Liver (tissue), 9 donors: Measurements from ENCODE around the gene RER1. TPM values are rescaled to one million over a fixed set of nuclear protein-coding genes. Genes with fewer than 3 reads are reported as not detected.

Source experiments
- DNase-seq: peaks from one replicate; pipeline ENCODE4 v3.0.0-alpha.2; 2017; ENCODE audit warnings: low spot score
- H3K27ac ChIP-seq, 2 donors: one replicate each; pipeline ENCODE4 v1.7.0; 2013; ENCODE audit warnings: inconsistent platforms in 2 of 2, low read length in 2 of 2, control low read depth in 1 of 2, low read depth in 1 of 2, mild to moderate bottlenecking in 1 of 2
- H3K27me3 ChIP-seq, 4 donors: one replicate each; pipeline versions ENCODE4 v1.6.1 to v1.7.0; 2013; ENCODE audit warnings: low read length in 3 of 4, inconsistent platforms in 1 of 4, mild to moderate bottlenecking in 1 of 4, moderate library complexity in 1 of 4; ENCODE audit not compliant: control insufficient read depth in 4 of 4, insufficient read depth in 4 of 4
- H3K36me3 ChIP-seq, 4 donors: one replicate each; pipeline versions ENCODE4 v1.6.1 to v1.7.0; 2013; ENCODE audit warnings: low read length in 3 of 4, mild to moderate bottlenecking in 3 of 4, low read depth in 1 of 4, moderate library complexity in 1 of 4; ENCODE audit not compliant: control insufficient read depth in 4 of 4, insufficient read depth in 3 of 4
- H3K4me1 ChIP-seq, 4 donors: one replicate each; pipeline versions ENCODE4 v1.6.1 to v1.7.0; 2013; ENCODE audit warnings: low read length in 3 of 4, mild to moderate bottlenecking in 3 of 4, moderate library complexity in 1 of 4; ENCODE audit not compliant: control insufficient read depth in 4 of 4, insufficient read depth in 4 of 4
- H3K4me3 ChIP-seq, 3 donors: one replicate each; pipeline versions ENCODE4 v1.6.1 to v1.7.0; 2013; ENCODE audit warnings: low read length in 3 of 3, control low read depth in 1 of 3, low read depth in 1 of 3, mild to moderate bottlenecking in 1 of 3
- H3K9ac ChIP-seq, 2 donors: one replicate each; pipeline ENCODE4 v1.7.0; 2013; ENCODE audit warnings: low read length in 2 of 2, mild to moderate bottlenecking in 2 of 2, moderate library complexity in 2 of 2, control low read depth in 1 of 2, low read depth in 1 of 2
- H3K9me3 ChIP-seq, 4 donors: one replicate each; pipeline versions ENCODE4 v1.6.1 to v1.7.0; 2013; ENCODE audit warnings: low read length in 3 of 4; ENCODE audit not compliant: control insufficient read depth in 4 of 4
- ATF3 ChIP-seq: IDR thresholded peaks from 2 replicates; pipeline ENCODE4 v1.6.1; 2016; ENCODE audit warnings: antibody characterized with exemption
- CTCF ChIP-seq: fragments of 150-350 bp; IDR thresholded peaks from 2 replicates; pipeline ENCODE4 v1.5.1; 2017; ENCODE audit warnings: improper control_type of control experiment, low read depth, low read length; ENCODE audit not compliant: missing input control
- EGR1 ChIP-seq, 2 donors: IDR thresholded peaks; 2 replicates each; pipeline ENCODE4 v1.6.1; 2016 to 2018; ENCODE audit warnings: antibody characterized with exemption in 2 of 2, low read depth in 2 of 2
- FOXA1 ChIP-seq: IDR thresholded peaks from 2 replicates; pipeline ENCODE4 v1.6.1; 2016; ENCODE audit warnings: antibody characterized with exemption
- FOXA2 ChIP-seq: IDR thresholded peaks from 2 replicates; pipeline ENCODE4 v1.6.1; 2016; ENCODE audit warnings: antibody characterized with exemption
- GABPA ChIP-seq, 2 donors: IDR thresholded peaks in 1 of 2; conservative IDR thresholded peaks in 1 of 2; 2 replicates each; pipeline ENCODE4 v1.6.1; 2016; ENCODE audit warnings: antibody characterized with exemption in 2 of 2, mild to moderate bottlenecking in 1 of 2, moderate library complexity in 1 of 2
- HNF4A ChIP-seq, 2 donors: conservative IDR thresholded peaks; 2 replicates each; pipeline ENCODE4 v1.6.1; 2016; ENCODE audit warnings: antibody characterized with exemption in 2 of 2, mild to moderate bottlenecking in 2 of 2
- JUND ChIP-seq, 2 donors: IDR thresholded peaks; 2 replicates each; pipeline ENCODE4 v1.6.1; 2016; ENCODE audit warnings: antibody characterized with exemption in 2 of 2
- NR2F2 ChIP-seq: IDR thresholded peaks from 2 replicates; pipeline ENCODE4 v1.6.1; 2016; ENCODE audit warnings: antibody characterized with exemption
- REST ChIP-seq: IDR thresholded peaks from 2 replicates; pipeline ENCODE4 v1.6.1; 2016; ENCODE audit warnings: antibody characterized with exemption, mild to moderate bottlenecking
- RXRA ChIP-seq, 2 donors: IDR thresholded peaks; 2 replicates each; pipeline ENCODE4 v1.6.1; 2017 to 2018; ENCODE audit warnings: antibody characterized with exemption in 2 of 2, mild to moderate bottlenecking in 1 of 2
- SP1 ChIP-seq: IDR thresholded peaks from 2 replicates; pipeline ENCODE4 v1.6.1; 2018; ENCODE audit warnings: antibody characterized with exemption, mild to moderate bottlenecking
- TAF1 ChIP-seq: conservative IDR thresholded peaks from 2 replicates; pipeline ENCODE4 v1.6.1; 2016; ENCODE audit warnings: antibody characterized with exemption, mild to moderate bottlenecking
- WGBS: extraction: QIAGEN DNeasy Blood & Tissue Kit; methylation state at CpG from one replicate; pipeline ENCODE4 v1.1.7; 2013; 5-methylcytosine and 5-hydroxymethylcytosine counted together
- polyA plus RNA-seq, 2 donors: library from polyadenylated mRNA; stranded (reverse) in 1 of 2; unstranded in 1 of 2; fragments of 200-250 nt in 1 of 2; fragments of >200 nt in 1 of 2; fragmentation: Nextera tagmentation in 1 of 2; extraction: Ambion mirVana in 1 of 2; gene quantifications; one replicate each; pipeline versions ENCODE4 v1.2.1 to v1.2.3, GENCODE V29; 2013 to 2015
- total RNA-seq, 2 donors: library from RNA; depleted of rRNA; stranded (reverse); fragments of >200 nt; gene quantifications; one replicate each; pipeline ENCODE4 v1.2.3, GENCODE V29; 2014
- TF ChIP-seq, protein P1 (sequence below): IDR thresholded peaks from 2 replicates; pipeline ENCODE4 v1.6.1; 2016; ENCODE audit warnings: antibody characterized with exemption
- donor health status: healthy.
- donor health status: healthy.
- donor health status: healthy.
- donor health status: healthy.
- donor health status: healthy.

The RER1 gene
- total and polyA plus RNA-seq, 4 donors: 43.5 to 142 (median 89.7) TPM

DNA sequence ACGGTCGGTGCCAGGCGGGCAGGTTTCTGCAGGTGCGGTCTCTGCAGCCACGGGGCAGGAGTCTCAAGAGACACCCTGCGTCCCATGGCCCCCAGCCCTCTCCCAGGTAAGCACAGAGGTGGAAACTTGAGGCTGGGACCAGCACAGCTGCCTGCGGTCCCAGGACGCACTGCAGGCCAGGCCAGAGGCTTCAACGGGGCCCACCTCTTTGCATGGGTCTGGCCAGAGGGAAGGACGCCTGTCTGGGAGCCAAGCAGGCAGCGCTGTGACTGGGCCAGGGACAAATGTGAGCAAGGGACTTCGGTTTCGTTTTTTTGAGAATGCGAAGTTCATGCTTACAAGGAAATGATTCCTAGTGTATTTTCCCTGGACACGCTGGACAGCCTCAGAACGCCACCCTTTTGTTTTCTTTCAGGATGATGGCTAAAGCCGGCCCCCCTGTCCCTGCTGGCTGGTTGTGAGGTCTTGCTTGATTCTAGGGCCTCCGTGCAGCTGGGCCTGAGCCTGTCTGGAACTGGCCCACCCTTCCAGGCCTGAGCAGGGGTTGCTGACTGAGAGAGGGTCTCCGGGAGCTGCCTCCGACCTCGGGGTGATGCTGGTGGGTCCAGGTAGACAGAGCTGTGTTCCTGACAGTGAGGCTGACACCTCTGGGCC, 38.6 kb upstream of the RER1 start:
- Histone ChIP-seq H3K27ac (no peak overlapping the region), H3K4me1 (no peaks in the 10 kb centered on the region), H3K9ac (no peak overlapping the region), H3K27me3 (no peaks in the 10 kb centered on the region), H3K9me3 (no peaks in the 10 kb centered on the region), H3K36me3 (no peaks in the 10 kb centered on the region), H3K4me3 (no peak overlapping the region)
- WGBS: 84% methylated on average over 21 of the region's 21 CpGs
- no peak for DNase-seq
- TF ChIP-seq ATF3 (no peak), SP1 (no peak), HNF4A (conservative IDR thresholded peaks at IDR 0.05) (no peak), FOXA2 (no peak), EGR1 (IDR thresholded peaks at IDR 0.05; ENCODE audit: low read depth in 2 of 2) (no peak), REST (no peak), FOXA1 (no peak), NR2F2 (no peak), GABPA (IDR thresholded peaks at IDR 0.05 in 1 of 2, conservative IDR thresholded peaks at IDR 0.05 in 1 of 2) (no peak), TAF1 (no peak), JUND (IDR thresholded peaks at IDR 0.05) (no peak), RXRA (IDR thresholded peaks at IDR 0.05) (no peak), CTCF (no peak)
- TF ChIP-seq, protein P1, sequence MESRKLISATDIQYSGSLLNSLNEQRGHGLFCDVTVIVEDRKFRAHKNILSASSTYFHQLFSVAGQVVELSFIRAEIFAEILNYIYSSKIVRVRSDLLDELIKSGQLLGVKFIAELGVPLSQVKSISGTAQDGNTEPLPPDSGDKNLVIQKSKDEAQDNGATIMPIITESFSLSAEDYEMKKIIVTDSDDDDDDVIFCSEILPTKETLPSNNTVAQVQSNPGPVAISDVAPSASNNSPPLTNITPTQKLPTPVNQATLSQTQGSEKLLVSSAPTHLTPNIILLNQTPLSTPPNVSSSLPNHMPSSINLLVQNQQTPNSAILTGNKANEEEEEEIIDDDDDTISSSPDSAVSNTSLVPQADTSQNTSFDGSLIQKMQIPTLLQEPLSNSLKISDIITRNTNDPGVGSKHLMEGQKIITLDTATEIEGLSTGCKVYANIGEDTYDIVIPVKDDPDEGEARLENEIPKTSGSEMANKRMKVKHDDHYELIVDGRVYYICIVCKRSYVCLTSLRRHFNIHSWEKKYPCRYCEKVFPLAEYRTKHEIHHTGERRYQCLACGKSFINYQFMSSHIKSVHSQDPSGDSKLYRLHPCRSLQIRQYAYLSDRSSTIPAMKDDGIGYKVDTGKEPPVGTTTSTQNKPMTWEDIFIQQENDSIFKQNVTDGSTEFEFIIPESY: no peak
